ENCODE data around the gene PEX5L. TPM values are rescaled to one million over a fixed set of nuclear protein-coding genes. Genes with fewer than 3 reads are reported as not detected.
"Not testable (repeated sequence)": the region's sequence is repeated elsewhere in the genome, so short reads cannot be mapped to it uniquely, and the experiment has no call there.

Gene PEX5L
- total RNA-seq, 1 donor from 2014 or later, result 0.10 TPM

DNA sequence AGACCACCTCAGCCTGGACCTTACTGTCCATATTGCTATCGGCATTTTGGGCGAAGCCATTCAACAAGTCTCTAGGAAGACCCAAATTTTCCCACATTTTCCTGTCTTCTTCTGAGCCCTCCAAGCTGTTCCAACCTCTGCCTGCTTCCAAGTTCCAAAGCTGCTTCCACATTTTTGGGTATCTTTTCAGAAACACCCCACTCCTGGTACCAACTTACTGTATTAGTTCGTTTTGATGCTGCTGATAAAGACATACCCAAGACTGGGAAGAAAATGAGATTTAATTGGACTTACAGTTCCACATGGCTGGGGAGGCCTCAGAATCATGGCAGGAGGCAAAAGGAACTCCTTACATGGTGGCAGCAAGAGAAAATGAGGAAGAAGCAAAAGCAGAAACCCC, 28.4 kb downstream of the PEX5L start:
- DNase-seq, result not testable (repeated sequence)

DNA sequence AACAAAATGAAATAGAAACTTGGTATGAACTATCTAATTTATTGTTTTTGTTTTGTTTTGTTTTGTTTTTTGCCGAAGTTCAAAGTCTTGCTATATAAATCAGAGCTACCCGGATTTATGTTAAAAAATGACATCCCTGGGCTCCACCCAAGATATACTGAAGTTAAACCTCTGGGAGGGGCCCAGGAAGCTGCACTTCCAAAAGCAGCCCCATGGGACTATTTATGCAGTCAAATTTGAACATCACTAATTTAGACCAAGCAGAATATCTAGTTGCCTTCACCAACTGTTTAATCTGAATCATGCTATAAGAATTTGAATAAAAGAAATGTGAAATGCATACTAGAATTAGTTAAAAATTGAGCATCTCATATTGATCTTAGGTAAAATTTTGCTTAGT, 32.2 kb downstream of the PEX5L start:
- DNase-seq, result no peak

DNA sequence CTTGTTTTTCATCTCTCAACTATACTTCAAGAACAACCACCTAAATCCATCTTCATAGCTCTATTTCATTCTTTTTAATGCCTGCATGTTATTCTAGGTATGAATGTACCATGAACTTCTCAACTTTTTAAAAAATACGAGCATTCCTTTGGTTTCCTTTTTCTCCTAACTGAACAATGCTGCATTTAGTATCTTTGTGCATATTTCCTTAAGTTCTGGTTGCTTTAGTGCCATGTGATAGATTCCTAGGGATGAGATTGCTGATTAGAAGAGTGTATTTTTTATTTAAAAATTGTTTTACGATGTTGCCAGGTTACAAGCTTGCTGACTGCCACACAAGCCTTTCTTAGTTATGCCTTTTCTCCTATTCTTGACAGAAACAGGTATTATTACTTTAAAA, 34.7 kb downstream of the PEX5L start:
- DNase-seq, result no peak

DNA sequence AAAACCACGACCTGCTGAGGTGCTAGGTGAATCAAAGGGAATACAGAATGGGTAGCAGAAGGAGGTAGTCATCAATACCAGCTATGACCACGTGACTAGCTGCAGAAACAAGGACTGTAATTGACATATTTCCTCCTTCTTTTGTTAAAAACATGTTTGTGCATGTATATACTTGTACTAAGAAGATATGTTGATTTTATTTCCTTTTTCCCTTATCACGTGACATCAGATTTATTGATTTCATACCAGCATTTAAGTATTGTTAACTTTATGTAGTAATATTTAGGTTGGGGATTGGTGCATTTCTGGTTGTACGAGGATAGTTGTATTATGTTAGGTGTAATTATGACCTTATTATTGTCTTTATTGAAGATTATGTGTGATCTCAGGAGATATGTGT, 36.2 kb downstream of the PEX5L start:
- DNase-seq, result no peak

DNA sequence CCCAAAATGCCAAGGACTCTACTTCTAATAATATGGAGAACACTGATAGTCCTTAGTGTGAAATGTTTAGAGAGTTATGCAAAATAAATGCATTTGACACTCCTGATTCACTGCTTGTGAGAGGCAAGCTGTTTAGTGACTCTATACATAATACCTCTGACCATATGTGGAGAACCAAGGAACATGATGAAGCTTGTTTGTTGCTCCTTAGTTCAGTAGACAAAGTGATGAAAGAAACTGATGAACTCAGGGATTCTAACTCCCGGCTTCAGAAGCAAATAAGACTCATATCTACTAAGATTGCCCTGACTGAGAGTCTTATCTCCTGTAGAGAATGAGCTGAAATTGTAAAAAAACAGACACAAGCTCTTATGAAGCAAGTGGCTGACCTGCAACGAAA, 41.3 kb downstream of the PEX5L start:
- no peak for DNase-seq

GRCh38 chr3:179991883-179992282, 44.9 kb downstream of the PEX5L start:
- no peak for DNase-seq

- DNase-seq, result no peak
Observed at GRCh38 chr3:179991104-179991503, 45.6 kb downstream of the PEX5L start.

- DNase-seq, result no peak
Observed at GRCh38 chr3:179981646-179982045, 55.1 kb downstream of the PEX5L start.

- no peak for DNase-seq
Observed at GRCh38 chr3:179977356-179977755, 59.4 kb downstream of the PEX5L start.

- DNase-seq, result no peak
Observed at GRCh38 chr3:179973931-179974361, 62.8 kb downstream of the PEX5L start.

GRCh38 chr3:179972881-179973423, 63.8 kb downstream of the PEX5L start:
- no peak for DNase-seq

GRCh38 chr3:179971280-179971679, 65.5 kb downstream of the PEX5L start:
- no peak for DNase-seq

DNA sequence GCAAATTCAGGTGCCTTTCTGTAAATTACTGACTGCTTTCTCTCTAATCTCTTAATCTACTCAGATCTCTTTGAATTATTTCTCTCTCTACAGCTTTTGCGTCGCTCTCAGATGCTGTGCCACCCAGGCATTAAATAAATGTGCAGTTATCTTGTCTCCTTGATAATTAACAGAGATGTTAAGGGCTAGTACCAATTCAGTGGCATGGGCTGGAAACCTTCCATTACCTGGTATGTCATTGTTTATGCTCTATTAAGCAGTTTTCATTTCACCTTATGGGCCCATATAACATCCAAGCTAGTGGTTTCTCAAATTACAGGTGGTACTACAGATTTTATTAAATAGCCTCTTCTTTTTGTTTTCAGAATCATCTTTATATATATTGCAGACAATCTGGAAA, 66.0 kb downstream of the PEX5L start:
- no peak for DNase-seq

GRCh38 chr3:179969525-179969924, 67.2 kb downstream of the PEX5L start:
- no peak for DNase-seq

- DNase-seq, result no peak
Observed at GRCh38 chr3:179967622-179968021, 69.1 kb downstream of the PEX5L start.

GRCh38 chr3:179964890-179965289, 71.8 kb downstream of the PEX5L start:
- no peak for DNase-seq

DNA sequence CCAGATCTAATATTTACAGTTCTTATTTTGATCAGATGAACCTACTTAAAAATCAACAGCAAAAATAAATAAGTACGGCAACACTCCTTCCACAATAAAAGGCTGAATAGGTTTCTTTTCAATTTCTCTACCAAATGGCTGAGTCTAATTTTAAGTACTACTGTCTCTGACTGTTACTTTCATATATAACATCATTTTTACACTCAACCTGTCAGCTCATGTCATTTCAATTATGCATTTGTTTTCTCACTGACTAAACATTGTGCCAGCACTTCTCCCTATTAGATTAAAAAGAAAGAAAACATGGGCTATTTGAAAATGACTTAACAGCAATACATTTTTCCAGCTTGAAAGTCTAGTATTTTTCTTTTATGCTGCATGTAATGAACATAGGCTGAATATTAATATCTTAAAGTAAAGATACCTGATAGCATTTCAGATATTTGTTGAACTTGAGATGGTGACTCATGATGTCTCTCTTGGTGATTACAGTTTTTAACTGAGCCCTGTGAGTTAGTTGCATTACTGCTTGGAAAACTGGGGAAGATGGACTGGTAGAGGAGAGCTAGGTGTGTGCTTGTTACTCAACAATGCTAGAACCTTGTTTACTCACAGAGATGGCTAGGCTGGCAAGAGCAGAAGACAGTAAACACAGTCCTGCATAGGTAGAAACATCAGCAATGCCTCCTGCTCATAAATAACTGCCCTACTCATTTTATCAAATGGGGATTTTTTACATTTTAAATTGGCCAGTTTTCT, 73.9 kb downstream of the PEX5L start:
- DNase-seq, result no peak

GRCh38 chr3:179961703-179962078, 75.0 kb downstream of the PEX5L start:
- DNase-seq, result no peak

DNA sequence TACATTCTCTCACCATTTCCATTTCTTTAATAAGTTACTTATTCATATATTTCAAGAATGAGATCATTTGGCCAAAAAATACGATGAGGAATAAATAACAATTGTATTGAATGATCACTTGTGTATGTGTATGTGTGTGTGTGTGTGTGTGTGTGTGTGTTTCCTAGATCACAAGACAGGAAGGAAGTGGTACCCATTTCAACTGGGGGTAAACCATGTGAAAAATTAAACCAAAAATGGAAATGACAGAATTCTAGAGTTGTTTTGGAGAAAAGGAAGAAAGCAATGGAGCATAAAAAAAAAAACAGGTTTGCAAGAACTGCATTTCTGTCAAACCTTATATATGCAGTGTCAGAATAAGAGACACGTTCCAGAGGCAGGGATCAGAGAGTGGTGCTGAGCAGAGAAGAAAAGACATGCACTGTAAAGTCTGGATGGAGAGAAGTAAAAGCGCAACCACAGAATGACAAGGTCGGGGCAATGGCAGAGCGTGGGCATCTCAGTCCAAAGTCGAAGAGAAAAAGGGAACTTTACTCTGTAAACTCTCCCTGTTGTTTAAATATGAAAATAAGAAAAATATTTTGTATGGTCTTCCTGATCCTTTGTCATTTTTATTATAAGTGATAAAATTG, 75.5 kb downstream of the PEX5L start:
- DNase-seq, result no peak

DNA sequence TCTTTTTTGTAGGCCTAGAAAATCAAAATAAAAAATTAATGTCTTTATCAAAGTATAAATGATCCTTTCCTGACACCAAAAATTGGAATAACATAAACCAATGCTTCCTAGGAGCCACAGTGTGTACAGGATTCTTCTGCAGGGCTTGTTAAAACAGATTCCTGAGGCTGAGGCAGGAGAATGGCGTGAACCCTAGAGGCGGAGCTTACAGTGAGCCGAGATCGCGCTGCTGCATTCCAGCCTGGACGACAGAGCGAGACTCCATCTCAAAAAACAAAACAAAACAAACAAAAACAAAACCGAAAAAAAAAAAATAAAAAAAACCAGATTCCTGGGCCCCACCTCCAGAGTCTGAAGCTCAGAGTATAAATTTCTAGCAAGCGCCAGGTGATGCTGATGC, 78.0 kb downstream of the PEX5L start:
- no peak for DNase-seq

DNA sequence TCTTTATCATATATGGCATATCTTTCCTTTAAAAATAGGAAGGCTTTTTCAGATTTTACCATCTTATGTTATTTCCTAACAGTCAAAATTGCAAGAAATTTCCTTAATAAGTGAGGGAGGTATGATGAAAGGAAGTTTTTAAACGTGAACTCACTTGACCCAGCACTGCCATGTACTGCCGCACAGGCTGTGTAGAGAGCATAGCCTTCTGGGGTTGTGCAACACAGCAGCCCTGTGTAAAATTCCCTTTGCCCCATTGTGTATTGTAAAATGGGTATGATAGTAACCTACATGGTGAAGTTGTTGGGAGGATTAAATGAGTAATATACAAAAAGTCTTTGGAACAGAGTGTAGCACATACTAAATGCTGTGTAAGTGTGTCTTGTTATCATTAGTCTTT, 78.6 kb downstream of the PEX5L start:
- DNase-seq, result no peak

- no peak for DNase-seq
Observed at GRCh38 chr3:179957264-179957845, 79.4 kb downstream of the PEX5L start.

DNA sequence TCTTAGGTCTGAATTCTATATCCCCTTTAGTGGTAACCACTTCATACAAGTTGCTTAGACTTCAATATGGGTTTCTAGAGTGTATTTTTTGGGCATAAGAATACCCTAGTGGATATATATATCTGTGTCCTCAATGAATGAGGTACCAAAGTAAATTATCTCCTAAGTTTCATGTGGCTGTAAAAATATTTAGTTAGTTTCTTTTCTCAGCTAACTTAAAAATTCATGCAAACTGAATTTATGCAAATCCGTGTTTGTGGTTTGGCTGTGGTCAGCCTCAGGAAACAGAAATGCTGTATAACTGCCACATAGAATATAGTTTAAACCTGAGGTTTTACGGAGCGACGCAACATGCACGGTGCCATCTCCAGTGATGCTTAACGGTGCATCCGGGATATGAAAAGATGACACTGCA, 80.3 kb downstream of the PEX5L start:
- no peak for DNase-seq

GRCh38 chr3:179955809-179956208, 80.9 kb downstream of the PEX5L start:
- DNase-seq, result no peak
